NOMO-1 treated with dmso at 0.1 percent for 144 hours (cell line): ENCODE measurements around the gene ACTRT3.

Experiments
- DNase-seq: peaks from one replicate; lab custom pipeline; 2025; ENCODE audit not compliant: unreplicated experiment; lab: John Stamatoyannopoulos, UW

ACTRT3 gene

DNA sequence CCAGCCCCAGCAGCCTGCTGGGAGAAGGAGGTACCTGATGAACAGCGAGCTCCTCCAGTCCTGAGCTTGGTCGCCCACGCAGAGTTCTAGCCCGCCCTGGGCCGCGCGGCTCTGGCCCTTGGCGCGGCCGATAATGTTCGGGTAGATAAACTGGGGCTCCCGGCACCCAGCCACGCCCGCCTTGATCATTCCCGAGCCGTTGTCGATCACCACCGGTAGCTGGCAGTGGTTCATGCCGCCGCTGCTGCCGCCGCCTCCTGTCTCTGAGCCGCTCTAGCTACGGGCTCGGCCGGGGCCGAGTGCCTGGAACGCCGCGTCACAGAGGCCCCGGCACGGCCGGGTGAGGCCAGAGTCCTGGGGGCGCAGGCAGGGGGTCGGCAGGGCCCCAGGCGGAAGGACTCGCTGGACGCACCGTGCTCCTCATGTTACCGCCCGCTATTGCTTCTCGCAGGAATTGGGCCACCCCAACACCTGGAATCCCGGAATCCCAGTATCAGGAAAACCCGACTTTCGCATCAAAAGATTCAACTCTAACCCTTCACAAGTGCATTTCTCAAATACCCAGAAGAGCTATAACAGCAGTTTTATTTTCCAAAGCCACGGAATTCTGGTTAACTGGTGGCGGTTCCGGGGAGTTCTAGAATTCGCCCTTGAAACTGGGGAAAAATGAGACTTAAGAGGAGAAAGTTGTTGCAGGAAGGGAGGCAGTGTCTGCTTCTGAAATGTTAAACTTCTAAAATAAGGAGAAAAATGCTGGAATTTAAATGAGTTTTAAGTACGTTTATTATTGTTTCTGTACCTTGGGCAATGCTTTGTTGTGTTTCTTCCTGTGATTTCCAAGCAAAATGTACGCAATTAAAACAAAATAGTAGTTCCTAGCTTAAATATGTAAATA, at the start of gene ACTRT3:
TSS of gene ACTRT3 (minus strand) at position 275 of the 895 bp plus-strand sequence. CDS start at position 234, 41 bp downstream.
- DNase-seq: peak; percentile 29

DNA sequence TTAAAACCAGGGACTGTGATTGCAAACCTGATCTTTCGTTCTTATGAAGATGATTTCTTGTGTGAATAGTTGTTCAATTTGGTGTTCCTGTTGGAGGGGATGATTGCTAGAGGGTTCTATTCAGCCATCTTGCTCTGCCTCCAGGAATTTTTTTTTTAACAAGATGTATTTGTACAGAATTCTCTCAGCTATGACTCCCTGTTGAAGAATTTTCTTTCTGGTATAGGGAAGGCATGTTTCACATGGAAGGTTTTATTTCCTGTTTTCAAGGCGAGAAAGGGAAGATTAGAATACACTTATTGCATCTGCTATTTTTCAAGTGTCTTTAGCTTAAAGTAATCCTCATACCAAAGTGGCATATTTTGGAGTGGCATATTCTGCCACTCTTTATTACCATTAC, 49.0 kb upstream of the ACTRT3 start:
- DNase-seq: no peak

GRCh38 chr3:169815590-169816150, 46.3 kb upstream of the ACTRT3 start:
- no peak for DNase-seq

GRCh38 chr3:169813757-169814517, 44.6 kb upstream of the ACTRT3 start:
- peak; percentile 77 for DNase-seq

DNA sequence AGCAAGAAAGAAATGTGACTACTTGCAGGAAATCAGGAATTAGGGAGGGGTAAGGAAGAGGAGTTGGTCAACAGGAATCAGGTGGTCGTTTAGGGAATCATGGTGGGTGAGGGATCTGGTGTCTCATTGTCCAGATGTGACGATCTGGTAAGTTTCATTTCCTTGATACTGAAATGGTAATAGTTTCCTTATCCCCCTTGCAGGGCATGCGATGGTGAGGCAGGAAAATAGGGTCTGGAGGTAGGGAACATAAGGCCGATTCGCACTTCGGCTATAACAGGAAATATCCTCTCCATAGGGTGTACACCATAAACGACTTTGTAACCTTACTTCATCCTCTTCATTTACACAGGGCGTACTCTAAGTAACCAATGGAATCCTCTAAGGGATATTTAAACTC, 43.9 kb upstream of the ACTRT3 start:
- no peak for DNase-seq

- DNase-seq: no peak
Observed at GRCh38 chr3:169812332-169813235, 43.2 kb upstream of the ACTRT3 start, which contains the start of the genes LRRC34 and LRRIQ4. Gene LRRC34 (minus strand): TSS chr3:169812904. CDS start chr3:169812548, 356 bp downstream. Gene LRRIQ4 (plus strand): TSS chr3:169812870. CDS start chr3:169821922, 9,052 bp downstream.

GRCh38 chr3:169811631-169812331, 42.4 kb upstream of the ACTRT3 start:
- DNase-seq: no peak

DNA sequence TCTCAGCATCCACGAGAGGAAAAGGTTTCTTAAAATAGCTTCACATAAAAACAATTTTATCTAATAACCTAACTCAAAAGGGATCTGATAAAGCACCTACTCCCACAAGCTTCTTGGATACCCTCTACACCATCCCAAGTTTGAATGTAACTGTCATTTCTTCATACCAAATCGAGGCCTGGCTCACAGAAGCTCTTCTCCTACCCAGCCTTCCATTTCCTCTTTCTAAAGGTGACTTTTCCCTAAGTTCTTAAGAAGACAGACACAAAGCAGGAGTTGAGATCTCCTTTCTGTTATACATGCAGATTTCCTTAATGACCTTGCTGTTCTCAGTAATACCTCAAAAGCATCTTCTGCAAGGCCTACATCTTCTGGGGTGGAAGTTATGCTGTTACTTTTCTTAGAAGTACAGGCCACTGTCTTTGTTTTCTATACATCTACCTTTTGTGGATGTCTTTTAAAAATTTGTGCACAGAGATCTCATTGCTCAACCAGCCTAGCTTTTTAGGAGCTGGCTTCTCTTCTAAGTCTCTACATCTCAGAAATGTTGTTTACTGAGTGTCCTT, 40.0 kb upstream of the ACTRT3 start:
- no peak for DNase-seq

- no peak for DNase-seq
Observed at GRCh38 chr3:169804681-169805080, 35.3 kb upstream of the ACTRT3 start.

GRCh38 chr3:169792359-169792758, 23.0 kb upstream of the ACTRT3 start:
- DNase-seq: no peak

DNA sequence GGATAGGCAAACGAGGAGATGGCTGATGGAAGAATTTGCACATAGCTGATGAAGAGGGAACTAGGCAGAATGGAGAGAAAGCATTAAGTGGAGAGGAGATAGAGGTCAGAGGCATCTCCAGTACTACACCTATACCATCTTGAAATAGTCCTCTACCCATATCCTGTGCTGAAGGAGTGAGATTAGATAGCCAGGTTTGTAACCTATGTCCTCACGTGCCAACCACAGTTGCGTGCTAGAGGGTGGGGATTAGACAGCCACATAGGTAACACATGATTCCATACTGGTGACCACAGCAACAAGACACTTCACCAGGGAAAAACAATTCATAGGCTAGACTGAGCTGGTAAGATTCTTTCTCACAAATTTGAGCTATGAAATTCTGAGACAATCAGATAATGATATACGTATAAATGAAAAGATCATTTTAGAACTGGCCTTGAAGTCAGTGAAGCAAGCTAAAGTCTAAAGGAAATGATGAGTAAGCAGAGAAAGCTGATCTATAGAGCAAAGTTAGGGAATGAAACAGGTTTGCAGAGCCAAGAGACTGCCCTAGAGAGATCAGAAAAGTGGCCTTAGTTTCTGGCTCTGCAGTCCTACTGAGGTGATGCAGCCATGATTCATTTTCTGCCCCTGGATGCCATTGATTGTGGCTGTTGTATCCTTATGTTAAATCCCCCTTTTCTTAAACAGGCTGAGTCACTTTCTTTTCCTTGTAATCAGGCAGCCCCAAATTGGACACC, 21.5 kb upstream of the ACTRT3 start:
- no peak for DNase-seq

DNA sequence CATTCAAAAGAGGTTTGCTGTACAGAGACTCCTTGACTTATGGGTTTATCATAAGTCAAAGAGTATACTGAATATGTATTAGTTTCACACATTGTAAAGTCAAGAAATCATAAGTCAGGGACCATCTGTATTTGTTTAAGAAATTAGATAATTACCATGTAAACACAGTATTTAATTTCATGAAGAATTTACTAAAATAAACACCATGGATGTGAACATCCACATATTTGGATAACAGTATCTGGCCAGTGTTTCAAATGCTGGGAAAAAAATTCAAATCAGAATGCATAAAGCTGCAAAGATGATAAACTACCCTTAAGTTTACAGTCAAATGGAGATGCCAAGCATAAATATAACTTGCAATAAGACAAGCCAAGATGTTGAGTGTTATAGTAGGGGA, 20.9 kb upstream of the ACTRT3 start:
- DNase-seq: no peak

DNA sequence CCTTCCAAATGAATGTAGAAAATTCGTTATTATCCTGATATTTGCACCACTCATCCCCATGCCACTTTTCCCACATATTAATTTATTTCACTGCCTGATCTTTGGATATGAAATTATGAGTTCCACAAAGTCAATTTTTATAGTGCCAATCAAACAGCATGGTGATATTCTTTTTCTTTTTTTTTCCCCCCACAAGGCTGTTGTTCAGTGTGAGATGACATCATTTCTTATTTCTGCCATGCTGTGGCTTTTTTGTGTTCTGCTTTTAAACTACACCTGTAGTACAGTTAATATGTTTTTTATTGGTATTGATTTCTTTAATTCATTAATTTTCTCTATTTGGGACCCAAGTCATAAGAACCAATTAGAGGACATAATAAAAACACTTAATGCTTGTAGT, 18.4 kb upstream of the ACTRT3 start:
- DNase-seq: no peak

GRCh38 chr3:169787120-169787519, 17.8 kb upstream of the ACTRT3 start:
- DNase-seq: no peak

GRCh38 chr3:169781209-169781855, 12.0 kb upstream of the ACTRT3 start:
- DNase-seq: no peak

GRCh38 chr3:169780742-169781141, 11.4 kb upstream of the ACTRT3 start:
- DNase-seq: no peak

- DNase-seq: no peak
Observed at GRCh38 chr3:169777822-169778221, 8.5 kb upstream of the ACTRT3 start.

GRCh38 chr3:169774186-169774585, 4.8 kb upstream of the ACTRT3 start:
- DNase-seq: no peak
